ENCODE measurements around the gene KIAA0408. TPM values are rescaled to one million over a fixed set of nuclear protein-coding genes. Genes with fewer than 3 reads are reported as not detected.
A peak's percentile ranks its signal among the peaks of the same experiment; 100 is the strongest.
"Not testable (repeated sequence)": the region's sequence is repeated elsewhere in the genome, so short reads cannot be mapped to it uniquely, and the experiment has no call there.

Gene KIAA0408
- total and polyA plus RNA-seq, 5 donors: 1.3 to 8.2 (median 3.7) TPM

DNA sequence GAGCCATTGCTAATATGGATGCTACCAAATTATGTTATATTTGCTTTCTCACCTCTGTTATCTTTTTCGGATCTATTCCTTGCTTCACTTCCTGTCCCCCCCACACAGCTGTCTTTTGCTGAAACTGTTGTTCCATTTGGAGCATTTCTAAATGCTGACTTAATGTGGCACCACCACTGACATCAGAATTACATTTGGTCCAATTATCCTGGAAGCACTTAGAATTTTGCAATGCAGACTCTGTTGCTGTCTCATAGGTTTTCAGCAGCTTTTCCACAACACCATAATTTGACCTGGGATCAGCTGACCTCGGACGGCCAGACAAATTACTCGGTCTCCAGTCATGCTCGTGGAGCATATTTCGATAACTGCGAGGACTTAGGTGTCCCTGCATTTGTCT is 12.8 kb downstream of the KIAA0408 start:
- intact Hi-C loops (cut with DNase I): no loop called here
- Histone ChIP-seq H3K9me3 (ENCODE audit: control insufficient read depth, low read length) (no peaks in the 10 kb centered on the region), H3K4me1 (ENCODE audit: control insufficient read depth, insufficient read depth, low read length) (no peaks in the 10 kb centered on the region), H3K4me3 (ENCODE audit: low read length) (no peak overlapping the region), H3K27me3 (ENCODE audit: control insufficient read depth, insufficient read depth) (no peaks in the 10 kb centered on the region), H3K27ac (ENCODE audit: low read length) (no peak overlapping the region)
- DNase-seq (no peak), ATAC-seq (no peak)
- 88% methylated on average over 7 of the region's 7 CpGs for WGBS

DNA sequence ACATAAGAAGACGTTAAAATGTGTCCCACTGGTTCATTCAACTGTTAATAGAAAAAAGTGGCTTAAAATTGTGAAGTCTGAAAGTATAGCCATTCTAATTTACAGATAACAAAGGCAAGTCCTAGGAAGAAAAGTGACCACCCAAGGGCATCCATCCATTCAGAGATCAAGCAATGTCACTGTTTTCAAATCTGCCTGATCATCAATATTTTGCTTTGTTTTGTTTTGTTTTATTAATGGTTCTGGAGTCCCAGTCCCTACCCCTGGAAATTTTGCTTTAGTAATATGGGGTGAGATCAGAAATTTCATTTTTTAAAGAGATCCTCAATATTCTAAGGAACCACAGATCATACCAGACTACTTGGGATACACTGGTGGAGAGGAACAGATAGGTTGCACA is 17.3 kb downstream of the KIAA0408 start:
- intact Hi-C loops (cut with DNase I): no loop called here
- H3K4me3 ChIP-seq (ENCODE audit: low read length): no peak overlapping the region
- H3K27me3 ChIP-seq (ENCODE audit: control insufficient read depth, insufficient read depth): no peaks in the 10 kb centered on the region
- whole genome bisulfite sequencing: 74% methylated on average over 1 of the region's 1 CpG
- no peak for DNase-seq
- no peaks in the 10 kb centered on the region for H3K9me3 ChIP-seq (ENCODE audit: control insufficient read depth, low read length)
- H3K4me1 ChIP-seq (ENCODE audit: control insufficient read depth, insufficient read depth, low read length): no peaks in the 10 kb centered on the region
- no peak for ATAC-seq
- no peak overlapping the region for H3K27ac ChIP-seq (ENCODE audit: low read length)

DNA sequence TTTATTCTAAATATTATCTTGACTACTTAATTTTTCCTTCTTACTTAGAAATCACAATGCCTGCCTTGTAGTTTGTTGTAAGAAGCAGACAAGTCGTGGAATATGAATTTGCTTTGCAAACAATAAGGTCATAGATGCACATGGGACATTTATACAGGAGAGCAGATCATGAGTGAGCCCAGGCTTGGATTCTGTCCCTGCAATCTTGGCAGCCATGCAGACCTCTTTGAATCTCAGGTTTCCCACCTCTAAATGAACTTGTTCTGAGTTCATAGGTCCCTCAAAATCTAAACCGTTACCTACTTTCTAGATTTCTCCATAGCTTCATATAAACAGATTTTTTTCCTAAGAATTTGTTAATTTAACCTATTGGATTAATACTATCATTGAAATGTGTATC is 19.5 kb downstream of the KIAA0408 start:
- Histone ChIP-seq H3K4me3 (ENCODE audit: low read length) (no peak overlapping the region), H3K4me1 (ENCODE audit: control insufficient read depth, insufficient read depth, low read length) (no peaks in the 10 kb centered on the region), H3K27ac (ENCODE audit: low read length) (no peak overlapping the region), H3K27me3 (ENCODE audit: control insufficient read depth, insufficient read depth) (no peaks in the 10 kb centered on the region), H3K9me3 (ENCODE audit: control insufficient read depth, low read length) (no peaks in the 10 kb centered on the region)
- ATAC-seq (no peak), DNase-seq (no peak)
- WGBS: 23% methylated on average over 2 of the region's 2 CpGs
- intact Hi-C loops (cut with DNase I): no loop called here

DNA sequence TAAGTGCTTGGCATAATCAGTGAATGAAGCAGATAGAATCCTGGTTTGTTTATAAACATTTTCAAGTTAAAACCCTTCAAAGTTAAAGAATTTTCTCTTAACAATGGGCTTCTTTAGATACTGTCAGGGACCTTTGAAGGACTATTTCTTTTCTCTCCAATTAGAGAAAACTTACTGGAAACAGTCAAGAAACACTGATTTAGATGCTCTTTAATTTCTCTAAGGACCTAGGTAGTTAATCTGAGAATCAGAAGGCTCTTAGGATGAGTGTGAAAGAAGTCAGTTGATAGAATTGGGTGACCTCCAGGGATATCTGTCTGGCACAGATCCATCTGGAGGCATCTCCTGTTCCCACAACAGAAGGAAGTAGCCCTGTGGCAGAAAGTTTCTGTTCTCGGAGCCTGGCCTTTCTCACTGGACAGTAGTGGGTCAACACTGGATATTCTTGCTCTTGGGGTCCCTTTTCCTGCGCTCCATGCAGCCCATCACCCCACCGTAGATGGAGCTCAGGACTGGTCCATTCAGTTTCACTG is 22.5 kb downstream of the KIAA0408 start:
- 55% methylated on average over 3 of the region's 3 CpGs for WGBS
- peak in 1 of 2 donors; percentile 62 for ATAC-seq

DNA sequence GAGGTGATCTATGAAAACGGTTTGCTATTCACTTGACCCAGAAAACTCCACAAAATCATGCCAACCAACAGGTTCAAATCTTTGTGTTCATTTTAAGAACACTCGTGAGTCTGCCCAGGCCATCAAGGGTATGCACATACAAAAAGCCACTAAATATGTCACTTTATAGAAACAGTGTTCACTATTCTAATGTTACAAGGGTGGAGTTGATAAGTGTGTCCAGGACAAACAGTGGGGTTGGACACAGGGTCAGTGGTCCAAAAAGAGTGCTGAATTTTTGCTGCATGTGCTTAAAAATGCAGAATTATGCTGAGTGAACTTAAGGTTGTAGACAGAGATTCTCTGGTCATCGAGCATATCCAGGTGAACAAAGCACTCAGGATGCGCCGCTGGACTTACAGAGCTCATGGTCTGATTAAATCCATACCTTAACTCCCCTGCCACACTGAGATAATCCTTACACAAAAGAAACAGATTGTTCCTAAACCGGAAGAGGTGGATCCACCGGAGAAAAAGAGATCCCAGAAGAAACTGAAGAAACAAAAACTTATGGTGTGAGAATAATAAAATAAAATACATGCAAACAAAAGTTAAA is 23.5 kb downstream of the KIAA0408 start:
- intact Hi-C loops (cut with DNase I): no loop called here
- ATAC-seq: no peak
- no peaks in the 10 kb centered on the region for H3K27me3 ChIP-seq (ENCODE audit: control insufficient read depth, insufficient read depth)
- no peaks in the 10 kb centered on the region for H3K9me3 ChIP-seq (ENCODE audit: control insufficient read depth, low read length)
- DNase-seq: no peak
- no peak overlapping the region for H3K4me3 ChIP-seq (ENCODE audit: low read length)
- WGBS: 76% methylated on average over 7 of the region's 7 CpGs
- no peak overlapping the region for H3K27ac ChIP-seq (ENCODE audit: low read length)
- no peaks in the 10 kb centered on the region for H3K4me1 ChIP-seq (ENCODE audit: control insufficient read depth, insufficient read depth, low read length)

More for the DNA sequence above, 22.5 kb downstream of the KIAA0408 start:
- Histone ChIP-seq H3K27me3 (ENCODE audit: control insufficient read depth, insufficient read depth) (no peaks in the 10 kb centered on the region), H3K27ac (ENCODE audit: low read length) (no peak overlapping the region), H3K4me3 (ENCODE audit: low read length) (no peak overlapping the region), H3K9me3 (ENCODE audit: control insufficient read depth, low read length) (no peaks in the 10 kb centered on the region), H3K4me1 (ENCODE audit: control insufficient read depth, insufficient read depth, low read length) (no peaks in the 10 kb centered on the region)
- DNase-seq: no peak
- intact Hi-C loops (cut with DNase I): no loop called here

DNA sequence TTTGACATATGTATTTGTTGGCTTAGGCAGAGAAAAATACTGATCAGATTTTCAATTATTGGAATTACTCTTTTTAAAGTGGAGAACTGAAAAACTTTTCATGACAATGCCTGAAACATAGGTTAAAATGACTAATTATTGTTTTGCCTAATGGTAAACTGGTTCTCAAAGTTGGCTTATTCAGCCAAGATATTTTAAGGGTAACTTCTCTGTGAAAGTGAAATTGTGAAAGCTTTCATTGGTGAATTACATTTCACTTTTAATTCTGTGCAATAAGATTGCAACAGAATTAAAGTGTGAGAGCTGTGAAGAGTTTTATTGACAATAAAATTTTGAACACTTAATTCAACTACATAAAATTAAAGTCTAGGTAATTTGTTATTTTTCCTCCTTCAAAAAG is 24.5 kb downstream of the KIAA0408 start:
- Histone ChIP-seq H3K9me3 (ENCODE audit: control insufficient read depth, low read length) (no peaks in the 10 kb centered on the region), H3K27ac (ENCODE audit: low read length) (no peak overlapping the region), H3K4me1 (ENCODE audit: control insufficient read depth, insufficient read depth, low read length) (no peaks in the 10 kb centered on the region), H3K27me3 (ENCODE audit: control insufficient read depth, insufficient read depth) (no peaks in the 10 kb centered on the region), H3K4me3 (ENCODE audit: low read length) (no peak overlapping the region)
- DNase-seq (no peak), ATAC-seq (no peak)
- intact Hi-C loops (cut with DNase I): no loop called here

DNA sequence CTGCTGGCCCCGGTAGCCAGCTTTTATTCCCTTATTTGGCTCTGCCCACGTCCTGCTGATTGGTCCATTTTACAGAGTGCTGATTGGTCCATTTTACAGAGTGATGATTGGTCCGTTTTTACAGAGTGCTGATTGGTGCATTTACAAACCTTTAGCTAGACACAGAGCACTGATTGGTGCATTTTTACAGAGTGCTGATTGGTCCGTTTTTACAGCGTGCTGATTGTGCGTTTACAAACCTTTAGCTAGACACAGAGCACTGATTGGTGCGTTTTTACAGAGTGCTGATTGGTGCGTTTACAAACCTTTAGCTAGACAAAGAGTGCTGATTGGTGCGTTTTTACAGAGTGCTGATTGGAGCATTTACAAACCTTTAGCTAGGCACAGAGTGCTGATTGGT is 30.6 kb downstream of the KIAA0408 start:
- not testable (repeated sequence) for H3K9me3 ChIP-seq (ENCODE audit: control insufficient read depth, low read length); DNase-seq; H3K27ac ChIP-seq (ENCODE audit: low read length); H3K27me3 ChIP-seq (ENCODE audit: control insufficient read depth, insufficient read depth); H3K4me1 ChIP-seq (ENCODE audit: control insufficient read depth, insufficient read depth, low read length); ATAC-seq; H3K4me3 ChIP-seq (ENCODE audit: low read length)
- 88% methylated on average over 9 of the region's 9 CpGs for WGBS
- intact Hi-C loops (cut with DNase I): loop anchor here in 1 of 4 donors (10.0 kb wide), 1 partner anchor 124 kb away; no protein-coding TSS in a partner anchor

DNA sequence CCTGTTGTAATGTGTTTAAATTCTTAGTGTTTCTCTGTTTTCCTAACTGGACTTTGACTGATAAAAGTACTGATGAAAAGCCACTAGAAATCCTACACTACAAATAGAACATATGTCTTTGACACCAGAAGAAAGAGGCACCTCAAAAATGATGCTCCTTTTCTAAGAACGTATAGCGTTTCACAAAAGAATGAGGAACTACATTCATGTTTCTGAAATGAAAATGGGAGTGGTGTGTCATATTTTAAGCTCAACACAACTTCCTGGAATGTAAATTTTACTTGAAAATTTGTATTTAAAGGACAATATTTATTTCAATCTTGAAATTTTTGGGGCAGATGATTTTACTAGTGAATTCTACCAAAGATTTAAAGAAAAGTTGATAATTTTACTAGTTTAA is 35.3 kb downstream of the KIAA0408 start:
- Histone ChIP-seq H3K4me1 (ENCODE audit: control insufficient read depth, insufficient read depth, low read length) (no peaks in the 10 kb centered on the region), H3K27ac (ENCODE audit: low read length) (no peak overlapping the region), H3K27me3 (ENCODE audit: control insufficient read depth, insufficient read depth) (no peaks in the 10 kb centered on the region), H3K4me3 (ENCODE audit: low read length) (no peak overlapping the region), H3K9me3 (ENCODE audit: control insufficient read depth, low read length) (no peaks in the 10 kb centered on the region)
- intact Hi-C loops (cut with DNase I): loop anchor here in 1 of 4 donors (10.0 kb wide), 1 partner anchor 119 kb away; no protein-coding TSS in a partner anchor
- ATAC-seq: no peak
- WGBS: 63% methylated on average over 2 of the region's 2 CpGs
- no peak for DNase-seq

DNA sequence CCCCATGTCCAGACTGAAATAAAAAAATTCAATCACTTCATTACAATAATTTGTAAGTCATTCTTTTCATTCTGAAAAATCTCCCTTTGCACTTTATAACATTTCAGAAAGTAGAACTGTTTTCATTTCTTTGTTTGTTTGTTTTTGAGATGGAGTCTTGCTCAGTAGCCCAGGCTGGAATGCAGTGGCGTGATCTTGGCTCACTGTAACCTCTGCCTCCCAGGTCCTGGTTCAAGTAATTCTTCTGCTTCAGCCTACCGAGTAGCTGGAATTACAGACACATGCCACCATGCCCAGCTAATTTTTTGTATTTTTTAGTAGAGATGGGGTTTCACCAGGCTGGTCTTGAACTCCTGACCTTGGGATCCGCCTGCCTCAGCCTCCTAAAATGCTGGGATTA is 38.0 kb downstream of the KIAA0408 start:
- not testable (repeated sequence) for ATAC-seq; H3K4me3 ChIP-seq (ENCODE audit: low read length); H3K27ac ChIP-seq (ENCODE audit: low read length); H3K27me3 ChIP-seq (ENCODE audit: control insufficient read depth, insufficient read depth); H3K9me3 ChIP-seq (ENCODE audit: control insufficient read depth, low read length); H3K4me1 ChIP-seq (ENCODE audit: control insufficient read depth, insufficient read depth, low read length); DNase-seq
- WGBS: 74% methylated on average over 3 of the region's 3 CpGs
- intact Hi-C loops (cut with DNase I): loop anchor here in 1 of 4 donors (10.0 kb wide), 1 partner anchor 116 kb away; no protein-coding TSS in a partner anchor

DNA sequence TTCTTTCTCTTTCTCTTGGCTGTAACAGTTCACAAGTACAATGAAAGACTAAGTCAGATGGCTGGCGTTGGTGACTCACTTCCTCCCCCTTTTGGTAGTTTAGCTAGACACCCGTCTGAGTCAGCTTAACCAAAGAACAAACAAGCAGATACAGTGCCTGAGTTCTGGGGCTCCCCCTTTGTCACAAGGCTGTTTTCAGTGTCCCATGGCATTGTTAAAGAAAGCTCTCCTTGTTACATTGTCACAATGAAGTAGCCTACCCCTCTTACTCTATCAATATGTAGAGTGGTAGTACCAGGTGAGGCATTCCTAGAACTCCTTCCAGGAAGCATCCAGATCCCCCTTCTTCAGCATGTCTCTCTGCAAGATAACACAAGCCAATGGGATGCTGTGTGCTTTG is 38.6 kb downstream of the KIAA0408 start:
- 2% methylated on average over 2 of the region's 2 CpGs for WGBS
- H3K9me3 ChIP-seq (ENCODE audit: control insufficient read depth, low read length): no peaks in the 10 kb centered on the region
- intact Hi-C loops (cut with DNase I): loop anchor here in 1 of 4 donors (10.0 kb wide), 1 partner anchor 116 kb away; no protein-coding TSS in a partner anchor

DNA sequence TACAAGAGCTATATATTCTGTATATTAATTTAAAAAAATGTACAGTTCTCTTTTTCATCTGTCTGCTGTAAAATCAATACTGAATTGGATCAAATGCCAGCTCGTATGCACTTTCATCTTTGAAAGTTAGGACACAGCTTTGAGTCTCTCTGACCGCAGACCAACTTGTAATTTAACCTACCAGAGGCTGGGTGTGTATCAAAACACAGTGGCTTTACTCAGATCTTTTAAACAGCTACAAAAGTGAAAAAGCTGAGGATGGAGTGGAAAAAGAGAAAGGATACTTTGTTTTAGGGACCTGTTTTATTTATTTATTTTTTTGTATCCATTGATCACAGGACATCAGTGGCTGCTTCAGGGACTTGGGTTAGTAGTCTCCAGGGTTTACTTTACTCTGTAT is 44.1 kb downstream of the KIAA0408 start:
- DNase-seq (no peak), ATAC-seq (no peak)
- WGBS: 87% methylated on average over 2 of the region's 2 CpGs
- Histone ChIP-seq H3K9me3 (ENCODE audit: control insufficient read depth, low read length) (no peaks in the 10 kb centered on the region), H3K4me3 (ENCODE audit: low read length) (no peak overlapping the region), H3K27ac (ENCODE audit: low read length) (no peak overlapping the region), H3K4me1 (ENCODE audit: control insufficient read depth, insufficient read depth, low read length) (no peaks in the 10 kb centered on the region), H3K27me3 (ENCODE audit: control insufficient read depth, insufficient read depth) (no peaks in the 10 kb centered on the region)
- intact Hi-C loops (cut with DNase I): no loop called here

More for the DNA sequence above, 38.6 kb downstream of the KIAA0408 start:
- no peaks in the 10 kb centered on the region for H3K4me1 ChIP-seq (ENCODE audit: control insufficient read depth, insufficient read depth, low read length)
- H3K27me3 ChIP-seq (ENCODE audit: control insufficient read depth, insufficient read depth): no peaks in the 10 kb centered on the region
- ATAC-seq (peak; percentile 95 to 96), DNase-seq (peak; percentile 53 to 64 (median 61))
- no peak overlapping the region for H3K4me3 ChIP-seq (ENCODE audit: low read length)
- H3K27ac ChIP-seq (ENCODE audit: low read length): no peak overlapping the region
